Dermis blood vessel endothelial cell (primary cell): Measurements from ENCODE around the gene MRPS18B. TPM values are rescaled to one million over a fixed set of nuclear protein-coding genes. Genes with fewer than 3 reads are reported as not detected.

Experiments
- DNase-seq: peaks from one replicate; pipeline ENCODE4 v3.0.0; 2010
- total RNA-seq: library from RNA; depleted of rRNA; stranded (reverse); fragments of >200 nt; gene quantifications from 2 replicates; pipeline ENCODE4 v1.2.3, GENCODE V29; 2014

The MRPS18B gene
- total RNA-seq, result 37.9 and 41.0 TPM in 2 replicates

- peak; percentile 99 for DNase-seq
These were observed at the start of gene MRPS18B for GRCh38 chr6:30617565-30618269. TSS of gene MRPS18B (plus strand) at chr6:30617840. CDS start at chr6:30617866, 26 bp downstream.

DNA sequence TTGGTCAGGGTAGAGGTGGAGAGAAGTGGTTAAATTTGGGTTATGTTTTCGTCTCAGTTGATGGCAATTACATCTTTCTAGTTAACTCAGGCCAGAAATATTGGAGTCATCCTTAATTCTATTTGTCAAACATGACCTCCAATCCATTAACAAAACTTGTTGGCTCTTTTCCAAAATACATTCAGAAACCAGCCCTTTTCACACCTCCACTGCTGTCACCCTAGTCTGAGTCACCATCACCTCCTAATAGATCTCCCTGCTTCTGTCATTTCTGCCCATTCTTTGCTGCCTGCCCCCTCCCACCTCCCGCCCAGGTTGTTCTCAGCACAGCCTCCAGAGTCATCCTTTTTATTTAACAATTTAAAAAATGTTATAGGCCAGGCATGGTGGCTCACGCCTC, 49.4 kb upstream of the MRPS18B start:
- no peak for DNase-seq

DNA sequence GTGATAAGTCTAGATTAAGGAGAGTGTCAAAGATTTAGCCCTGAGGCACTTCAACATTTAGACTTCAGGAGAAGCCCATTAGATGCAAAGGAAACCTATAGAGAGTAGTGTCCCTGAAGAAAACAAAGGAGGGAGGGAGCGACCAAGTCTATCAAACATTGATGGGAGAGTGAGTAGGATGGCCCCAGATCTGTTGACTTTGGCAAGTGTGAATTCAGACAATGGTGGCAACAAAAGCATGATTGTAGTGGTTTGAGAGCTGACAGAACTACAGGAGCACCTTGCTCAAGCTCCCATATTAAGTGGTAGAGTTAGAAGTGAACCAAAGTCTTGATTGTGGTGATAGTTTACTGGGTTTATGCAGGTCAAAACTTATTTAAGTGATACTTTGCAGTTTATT, 47.4 kb upstream of the MRPS18B start:
- DNase-seq, result no peak

- no peak for DNase-seq
These were observed 46.9 kb upstream of the MRPS18B start for GRCh38 chr6:30570740-30571074.

- DNase-seq, result peak; percentile 99
These were observed 46.4 kb upstream of the MRPS18B start, which contains the start of gene ABCF1 for GRCh38 chr6:30571075-30571761. TSS of gene ABCF1 (plus strand) at chr6:30571442. CDS start at chr6:30571488, 46 bp downstream.

DNA sequence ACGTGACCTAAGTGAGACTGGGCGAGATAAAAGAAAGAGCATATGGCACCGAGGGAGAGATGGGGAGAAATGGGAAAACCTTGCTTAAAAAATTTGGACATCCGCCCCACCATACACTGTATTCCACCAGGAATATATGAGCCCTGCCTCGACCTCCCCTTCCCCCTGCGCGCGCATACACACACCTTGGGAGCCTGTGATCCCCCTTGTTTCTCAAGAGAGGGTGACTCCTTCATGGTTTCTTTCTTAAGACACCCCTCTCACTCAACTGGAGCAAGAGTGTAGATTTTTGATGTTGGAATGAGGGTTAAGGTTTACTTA, 45.9 kb upstream of the MRPS18B start:
- DNase-seq, result no peak

DNA sequence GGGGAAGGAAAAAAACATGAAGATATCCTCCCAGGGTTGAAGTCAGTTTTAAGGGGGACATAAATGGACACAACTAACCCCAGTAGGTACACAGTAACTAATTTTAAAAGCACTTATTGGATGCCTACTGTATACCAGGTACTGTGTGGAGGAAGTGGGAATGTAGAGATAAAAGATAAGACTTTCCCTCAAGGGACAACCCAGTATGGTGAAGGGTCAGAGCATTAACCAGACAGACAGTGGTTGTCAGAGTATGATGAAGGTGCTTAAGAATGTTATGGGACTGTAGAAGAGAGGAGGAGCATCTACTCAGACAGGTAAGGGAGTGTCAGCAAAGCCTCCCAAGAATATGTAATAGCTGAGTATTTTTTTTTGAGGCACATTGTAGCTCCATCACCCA, 45.5 kb upstream of the MRPS18B start:
- no peak for DNase-seq

DNA sequence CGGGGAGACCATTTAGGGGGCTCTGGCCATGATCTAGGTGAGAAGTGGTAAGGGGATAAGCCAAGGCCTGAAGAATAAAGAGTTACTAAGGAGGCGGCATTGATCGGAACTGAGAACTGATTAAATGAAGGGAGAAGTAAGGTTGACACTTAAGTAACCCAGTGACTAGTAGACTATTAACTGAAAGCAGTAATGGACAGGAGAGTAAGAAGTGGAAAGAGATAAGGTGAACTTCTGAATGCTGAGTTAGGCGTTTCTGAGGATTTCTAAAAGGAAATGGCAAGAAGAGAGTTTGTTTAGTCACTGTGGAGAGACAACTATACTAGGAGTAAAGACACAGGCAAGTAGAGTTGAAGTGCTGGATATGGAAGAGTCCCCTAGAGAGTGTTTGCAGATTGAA, 44.5 kb upstream of the MRPS18B start:
- DNase-seq, result no peak

DNA sequence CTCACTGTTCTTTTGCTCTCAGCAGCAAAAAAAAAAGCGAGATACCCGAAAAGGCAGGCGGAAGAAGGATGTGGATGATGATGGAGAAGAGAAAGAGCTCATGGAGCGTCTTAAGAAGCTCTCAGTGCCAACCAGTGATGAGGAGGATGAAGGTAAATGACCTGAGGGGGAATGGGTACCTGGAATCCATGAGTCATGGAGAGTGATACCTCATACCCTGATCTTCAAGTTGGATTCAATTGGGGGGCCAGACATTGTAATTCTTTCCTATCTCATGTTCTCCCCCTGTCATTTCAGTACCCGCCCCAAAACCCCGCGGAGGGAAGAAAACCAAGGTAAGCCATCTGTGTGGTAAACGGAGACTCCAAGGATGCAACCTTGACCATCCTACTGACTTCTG, 39.6 kb upstream of the MRPS18B start:
- DNase-seq, result no peak

DNA sequence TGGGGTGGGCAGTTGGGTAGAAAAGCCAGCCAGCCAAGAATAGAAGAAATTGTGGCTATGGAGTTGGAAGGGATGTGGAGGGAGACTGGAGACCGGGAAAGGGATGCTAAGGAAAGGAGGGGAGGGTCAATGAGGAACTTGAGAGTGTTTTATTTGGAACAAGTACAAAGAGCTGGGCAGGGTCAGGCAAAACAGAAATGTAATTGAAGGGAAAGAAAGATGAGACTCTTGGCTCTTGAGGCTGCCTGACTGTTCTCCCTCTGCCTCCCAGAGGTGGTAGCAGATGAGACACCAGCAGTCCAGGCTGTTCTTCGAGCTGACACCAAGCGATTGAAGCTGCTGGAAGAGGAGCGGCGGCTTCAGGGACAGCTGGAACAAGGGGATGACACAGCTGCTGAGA, 33.7 kb upstream of the MRPS18B start:
- DNase-seq, result no peak

DNA sequence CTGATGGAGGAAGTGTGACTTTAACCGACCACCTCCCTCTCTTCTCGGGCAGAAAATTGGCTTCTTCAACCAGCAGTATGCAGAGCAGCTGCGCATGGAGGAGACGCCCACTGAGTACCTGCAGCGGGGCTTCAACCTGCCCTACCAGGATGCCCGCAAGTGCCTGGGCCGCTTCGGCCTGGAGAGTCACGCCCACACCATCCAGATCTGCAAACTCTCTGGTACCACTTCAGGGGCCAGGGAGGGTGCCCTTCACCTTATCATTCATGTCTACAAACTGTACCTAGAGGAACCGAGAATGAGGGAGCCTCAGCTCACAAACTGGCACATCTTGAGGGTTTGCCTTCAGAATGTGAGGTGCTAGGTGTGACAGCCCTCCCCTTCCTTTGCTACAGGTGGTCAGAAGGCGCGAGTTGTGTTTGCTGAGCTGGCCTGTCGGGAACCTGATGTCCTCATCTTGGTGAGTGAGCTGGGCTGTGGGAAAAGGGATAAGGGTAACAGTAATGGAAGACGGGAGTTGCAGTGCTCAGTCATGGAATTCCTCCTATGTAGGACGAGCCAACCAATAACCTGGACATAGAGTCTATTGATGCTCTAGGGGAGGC, 27.8 kb upstream of the MRPS18B start:
- DNase-seq, result no peak

- no peak for DNase-seq
These were observed 27.1 kb upstream of the MRPS18B start for GRCh38 chr6:30590509-30590908.

DNA sequence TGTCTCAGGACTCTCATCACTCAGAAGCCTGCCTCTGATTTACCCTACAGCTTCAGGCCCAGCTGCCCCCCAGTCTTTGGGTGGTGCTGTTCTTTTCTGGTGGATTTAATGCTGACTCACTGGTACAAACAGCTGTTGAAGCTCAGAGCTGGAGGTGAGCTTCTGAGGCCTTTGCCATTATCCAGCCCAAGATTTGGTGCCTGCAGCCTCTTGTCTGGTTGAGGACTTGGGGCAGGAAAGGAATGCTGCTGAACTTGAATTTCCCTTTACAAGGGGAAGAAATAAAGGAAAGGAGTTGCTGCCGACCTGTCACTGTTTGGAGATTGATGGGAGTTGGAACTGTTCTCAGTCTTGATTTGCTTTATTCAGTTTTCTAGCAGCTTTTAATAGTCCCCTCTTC, 26.6 kb upstream of the MRPS18B start:
- DNase-seq, result peak; percentile 33

- DNase-seq, result no peak
These were observed 25.4 kb upstream of the MRPS18B start for GRCh38 chr6:30592287-30592686.

DNA sequence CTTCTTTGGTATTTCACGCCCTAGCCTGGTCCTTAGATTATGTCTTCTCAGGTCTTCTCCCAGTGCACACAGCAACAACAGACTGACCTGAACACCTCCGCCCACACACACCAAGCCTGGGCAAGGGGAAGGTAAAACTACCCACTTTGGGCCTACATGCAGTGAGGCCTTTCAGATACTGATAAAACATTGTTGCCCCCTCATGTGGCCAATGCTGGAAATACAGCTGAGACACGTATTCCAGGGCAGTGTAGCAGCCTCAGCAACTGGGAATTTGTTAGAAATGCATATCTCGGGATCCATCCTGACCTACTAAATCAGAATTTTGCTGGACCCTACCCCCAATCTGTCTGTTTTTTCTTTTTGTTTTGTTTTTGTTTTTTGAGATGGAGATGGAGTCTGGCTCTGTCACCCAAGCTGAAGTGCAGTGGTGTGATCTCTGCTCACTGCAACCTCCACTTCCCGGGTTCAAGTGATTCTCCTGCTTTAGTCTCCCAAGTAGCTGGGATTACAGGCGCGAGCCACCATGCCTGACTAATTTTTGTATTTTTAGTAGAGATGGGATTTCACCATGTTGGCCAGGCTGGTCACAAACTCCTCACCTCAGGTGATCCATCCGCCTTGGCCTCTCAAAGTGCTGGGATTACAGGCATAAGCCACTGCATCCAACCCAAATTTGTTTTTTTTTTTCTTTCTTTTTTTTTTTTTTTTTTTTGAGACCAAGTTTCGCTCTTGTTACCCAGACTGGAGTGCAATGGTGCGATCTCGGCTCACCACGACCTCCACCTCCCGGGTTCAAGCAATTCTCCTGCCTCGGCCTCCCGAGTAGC, 20.1 kb upstream of the MRPS18B start:
- peak; percentile 90 for DNase-seq

DNA sequence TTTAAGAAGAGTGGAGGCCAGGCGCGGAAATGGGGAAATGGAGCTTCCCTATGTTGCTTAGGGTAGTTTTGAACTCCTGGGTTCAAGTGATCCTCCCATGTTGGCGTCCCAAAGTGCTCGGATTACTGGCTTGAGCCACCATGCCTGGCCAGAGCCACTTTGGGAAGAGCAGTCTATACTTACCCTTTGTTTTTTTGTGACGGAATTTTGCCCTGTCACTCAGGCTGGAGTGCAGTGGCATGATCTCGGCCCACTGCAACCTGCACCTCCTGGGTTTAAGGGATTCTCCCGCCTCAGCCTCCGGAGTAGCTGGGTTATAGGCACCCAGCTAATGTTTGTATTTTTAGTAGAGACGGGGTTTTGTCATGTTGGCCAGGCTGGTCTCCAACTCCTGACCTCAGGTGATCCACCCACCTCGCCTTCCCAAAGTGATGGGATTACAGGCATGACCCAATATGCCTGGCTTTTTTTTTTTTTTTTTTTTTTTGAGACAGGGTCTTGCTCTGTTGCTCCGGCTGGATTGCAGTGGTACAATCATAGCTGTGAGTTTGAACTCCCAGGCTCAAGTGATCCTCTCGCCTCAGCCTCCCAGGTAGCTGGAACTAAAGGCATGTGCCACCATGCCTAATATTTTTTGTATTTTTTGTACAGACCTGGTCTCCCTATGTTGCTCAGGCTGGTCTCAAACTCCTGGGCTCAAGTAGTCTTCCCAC, 18.6 kb upstream of the MRPS18B start:
- DNase-seq, result no peak

GRCh38 chr6:30599625-30600324, 17.9 kb upstream of the MRPS18B start:
- peak; percentile 49 for DNase-seq

DNA sequence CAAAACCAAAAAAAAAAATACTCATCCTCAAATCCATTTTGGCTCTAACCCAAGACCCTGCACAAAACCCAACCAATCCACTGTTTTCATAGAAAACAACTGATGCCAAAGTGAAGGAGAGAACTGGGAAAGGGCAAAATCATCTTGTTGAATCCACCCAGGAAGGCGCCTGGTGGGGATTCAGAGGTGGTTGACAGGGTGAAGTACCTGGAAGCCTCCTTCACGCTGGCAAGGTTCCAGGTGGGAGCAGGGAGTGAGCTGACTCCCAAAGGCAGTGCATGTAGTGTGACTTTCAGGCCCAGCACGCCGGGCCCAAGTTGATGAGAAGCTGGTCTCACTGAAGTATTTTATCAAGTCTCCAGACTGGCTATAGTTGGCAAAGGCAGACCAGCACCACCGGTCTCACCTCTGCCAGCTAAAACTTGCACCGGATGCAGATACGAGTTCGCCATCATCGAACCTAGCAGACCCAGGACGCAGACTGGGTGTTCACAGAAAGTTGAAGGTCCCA, 17.1 kb upstream of the MRPS18B start:
- DNase-seq, result no peak

DNA sequence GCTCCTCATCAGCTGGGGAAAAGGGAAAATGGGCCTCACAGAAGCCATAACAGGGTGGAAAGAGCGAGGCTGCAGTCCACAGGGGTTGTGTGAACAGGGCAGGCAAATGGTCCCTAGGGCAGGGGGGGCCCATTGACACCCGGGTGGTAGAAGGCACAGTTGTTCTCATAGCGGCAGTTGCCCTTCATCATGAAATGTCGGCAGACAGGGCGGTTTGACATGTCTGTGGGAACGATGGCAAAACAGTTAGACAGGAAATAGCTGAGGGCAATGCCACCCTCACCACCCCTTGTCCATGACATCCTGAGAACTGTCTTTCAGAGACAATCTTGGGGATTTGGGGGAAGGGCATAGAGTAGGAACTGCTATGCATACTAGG, 16.2 kb upstream of the MRPS18B start:
- DNase-seq, result no peak

DNA sequence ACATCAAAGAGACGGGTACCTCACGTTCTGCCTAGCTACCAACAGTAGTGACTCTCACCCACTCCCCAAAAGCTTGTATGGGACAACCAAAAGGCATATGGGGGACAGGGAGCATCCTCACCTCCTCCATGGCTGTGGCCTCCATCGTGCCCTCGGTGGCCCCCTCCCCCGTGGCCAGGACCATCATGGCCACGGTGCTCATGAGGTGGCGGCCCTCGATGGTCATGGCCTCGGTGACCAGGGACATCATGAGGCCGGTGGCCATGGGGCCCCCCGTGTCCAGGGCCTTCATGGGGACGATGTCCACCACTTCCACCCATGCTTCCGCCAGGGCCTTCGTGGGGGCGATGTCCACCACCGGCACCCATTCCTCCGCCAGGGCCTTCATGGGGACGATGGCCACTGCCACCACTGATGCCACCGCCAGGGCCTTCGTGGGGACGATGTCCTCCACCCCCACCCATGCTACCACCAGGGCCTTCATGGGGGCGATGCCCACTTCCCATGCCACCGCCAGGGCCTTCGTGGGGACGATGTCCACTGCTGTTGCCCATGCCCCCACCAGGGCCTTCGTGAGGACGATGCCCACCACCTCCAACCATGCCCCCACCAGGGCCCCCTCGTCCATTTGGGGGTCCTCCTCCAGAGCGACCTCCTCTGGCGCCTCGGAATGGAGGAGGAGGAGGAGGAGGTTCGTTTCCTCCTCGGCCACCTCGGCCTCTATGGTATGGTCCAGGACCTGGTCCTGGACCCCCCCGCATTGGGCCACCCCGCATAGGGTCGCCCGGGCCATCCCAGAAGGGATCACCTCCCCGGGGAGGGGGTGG, 15.6 kb upstream of the MRPS18B start:
- no peak for DNase-seq

GRCh38 chr6:30603961-30604360, 13.7 kb upstream of the MRPS18B start:
- DNase-seq, result no peak
